Peyer's patch (tissue), 4 donors: ENCODE measurements around the gene WDFY4. TPM values are rescaled to one million over a fixed set of nuclear protein-coding genes. Genes with fewer than 3 reads are reported as not detected.

Source experiments
- DNase-seq, 3 donors: peaks; one replicate each; pipeline ENCODE4 v3.0.0-alpha.2; 2017 to 2019
- H3K27ac ChIP-seq, 4 donors: fragments of 200-600 bp; sonication (generic); one replicate each; pipeline ENCODE4 v1.5.1; 2016 to 2019
- H3K27me3 ChIP-seq, 2 donors: fragments of 200-600 bp; sonication (generic); one replicate each; pipeline ENCODE4 v1.5.1; 2019
- H3K36me3 ChIP-seq, 3 donors: fragments of 200-600 bp; sonication (generic); one replicate each; pipeline ENCODE4 v1.5.1; 2016 to 2019
- H3K4me1 ChIP-seq, 4 donors: fragments of 200-600 bp; sonication (generic); one replicate each; pipeline ENCODE4 v1.5.1; 2016 to 2019
- H3K4me3 ChIP-seq, 4 donors: fragments of 200-600 bp; sonication (generic); 1 replicate in 3 of 4; 2 replicates in 1 of 4; pipeline ENCODE4 v1.5.1; 2016 to 2019; ENCODE audit warnings: mild to moderate bottlenecking in 1 of 4
- H3K9me3 ChIP-seq, 4 donors: fragments of 200-600 bp; sonication (generic); one replicate each; pipeline ENCODE4 v1.5.1; 2016 to 2019; ENCODE audit warnings: mild to moderate bottlenecking in 1 of 4
- CTCF ChIP-seq, 6 experiments: fragments of 450-650 bp in 4 of 6; fragments of 200-600 bp in 2 of 6; sonication (generic) in 1 of 6; IDR thresholded peaks; one replicate each; pipeline ENCODE4 v1.5.1; 2017 to 2019; ENCODE audit warnings: antibody characterized with exemption in 6 of 6, mild to moderate bottlenecking in 3 of 6, moderate library complexity in 1 of 6
- POLR2A ChIP-seq, 2 donors: fragments of 450-650 bp; IDR thresholded peaks; one replicate each; pipeline ENCODE4 v1.5.1; 2017; ENCODE audit warnings: antibody characterized with exemption in 2 of 2, mild to moderate bottlenecking in 2 of 2, moderate library complexity in 2 of 2
- total RNA-seq, 4 donors: library from RNA; depleted of rRNA; stranded (reverse); fragments of >200 nt; gene quantifications; one replicate each; pipeline ENCODE4 v1.1.0, GENCODE V29; 2016

Gene WDFY4
- total RNA-seq, 4 donors from 2014 or later = 0.53 to 102 (median 4.6) TPM

DNA sequence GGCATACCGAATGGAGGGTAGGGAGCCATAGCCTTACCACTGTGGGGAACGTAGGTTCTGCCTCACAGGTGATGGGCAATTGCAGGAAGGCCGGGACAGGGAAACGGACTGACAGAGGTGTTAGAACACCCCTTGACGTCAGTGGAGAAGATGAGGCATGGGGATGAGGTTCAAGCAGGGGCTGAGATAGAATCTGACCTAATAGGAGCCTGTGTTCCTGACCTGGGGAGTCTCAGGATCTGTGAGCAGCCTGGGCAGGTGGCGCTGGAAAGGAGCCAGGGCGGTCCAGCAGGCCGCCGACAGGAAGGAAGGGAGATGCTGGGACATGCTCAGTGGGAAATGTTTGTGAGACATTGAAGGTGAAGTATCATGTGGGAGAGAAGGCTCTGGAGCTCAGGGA, 109.4 kb downstream of the WDFY4 start:
- no peaks in the 10 kb centered on the region for H3K36me3 ChIP-seq
- H3K4me3 ChIP-seq = no peak overlapping the region
- TF ChIP-seq CTCF (IDR thresholded peaks at IDR 0.05) = no peak
- TF ChIP-seq POLR2A (IDR thresholded peaks at IDR 0.05) = no peak
- no peak overlapping the region for H3K27ac ChIP-seq
- no peaks in the 10 kb centered on the region for H3K27me3 ChIP-seq
- no peaks in the 10 kb centered on the region for H3K9me3 ChIP-seq
- DNase-seq = no peak
- peaks cover 0 to 7% (median 0%) of the 10 kb centered on the region in 4 donors for H3K4me1 ChIP-seq

DNA sequence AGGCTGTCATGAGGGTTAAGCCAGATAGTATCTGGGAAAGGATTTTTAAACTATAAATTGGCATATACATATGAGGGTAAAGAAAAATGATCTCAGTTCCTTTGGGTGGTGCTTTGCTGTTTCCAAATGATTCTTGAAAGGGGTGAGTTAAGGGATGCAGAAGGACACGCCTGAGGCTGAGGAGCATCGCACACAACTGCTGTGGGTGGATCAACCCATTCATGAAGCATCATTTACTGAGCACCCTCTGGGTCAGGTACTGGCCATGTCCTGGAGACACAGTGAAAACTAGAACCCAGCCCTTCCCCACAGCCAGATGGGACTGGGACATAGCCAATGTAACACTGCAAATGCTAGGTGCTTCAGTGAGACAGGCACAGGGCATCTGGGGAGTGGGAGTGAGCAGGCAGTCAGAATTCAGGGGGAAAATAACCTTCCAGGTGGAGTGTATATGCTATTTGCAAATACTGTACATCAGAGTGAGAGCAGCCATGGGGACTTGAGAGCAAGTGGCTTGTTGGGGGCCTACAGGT, 112.1 kb downstream of the WDFY4 start:
- no peak for TF ChIP-seq POLR2A (IDR thresholded peaks at IDR 0.05)
- no peak for TF ChIP-seq CTCF (IDR thresholded peaks at IDR 0.05)
- peaks cover 0 to 8% (median 2%) of the 10 kb centered on the region in 4 donors for H3K4me1 ChIP-seq
- H3K36me3 ChIP-seq = no peaks in the 10 kb centered on the region
- H3K27me3 ChIP-seq = no peaks in the 10 kb centered on the region
- no peak overlapping the region for H3K4me3 ChIP-seq
- no peaks in the 10 kb centered on the region for H3K9me3 ChIP-seq
- H3K27ac ChIP-seq = no peak overlapping the region
- no peak for DNase-seq

GRCh38 chr10:48797830-48798229, 113.2 kb downstream of the WDFY4 start:
- Histone ChIP-seq H3K9me3 (no peaks in the 10 kb centered on the region), H3K36me3 (no peaks in the 10 kb centered on the region), H3K27me3 (no peaks in the 10 kb centered on the region), H3K27ac (no peak overlapping the region), H3K4me3 (no peak overlapping the region), H3K4me1 (peaks cover 0 to 13% (median 0%) of the 10 kb centered on the region in 4 donors)
- no peak for DNase-seq
- no peak for TF ChIP-seq CTCF (IDR thresholded peaks at IDR 0.05)
- TF ChIP-seq POLR2A (IDR thresholded peaks at IDR 0.05) = no peak

DNA sequence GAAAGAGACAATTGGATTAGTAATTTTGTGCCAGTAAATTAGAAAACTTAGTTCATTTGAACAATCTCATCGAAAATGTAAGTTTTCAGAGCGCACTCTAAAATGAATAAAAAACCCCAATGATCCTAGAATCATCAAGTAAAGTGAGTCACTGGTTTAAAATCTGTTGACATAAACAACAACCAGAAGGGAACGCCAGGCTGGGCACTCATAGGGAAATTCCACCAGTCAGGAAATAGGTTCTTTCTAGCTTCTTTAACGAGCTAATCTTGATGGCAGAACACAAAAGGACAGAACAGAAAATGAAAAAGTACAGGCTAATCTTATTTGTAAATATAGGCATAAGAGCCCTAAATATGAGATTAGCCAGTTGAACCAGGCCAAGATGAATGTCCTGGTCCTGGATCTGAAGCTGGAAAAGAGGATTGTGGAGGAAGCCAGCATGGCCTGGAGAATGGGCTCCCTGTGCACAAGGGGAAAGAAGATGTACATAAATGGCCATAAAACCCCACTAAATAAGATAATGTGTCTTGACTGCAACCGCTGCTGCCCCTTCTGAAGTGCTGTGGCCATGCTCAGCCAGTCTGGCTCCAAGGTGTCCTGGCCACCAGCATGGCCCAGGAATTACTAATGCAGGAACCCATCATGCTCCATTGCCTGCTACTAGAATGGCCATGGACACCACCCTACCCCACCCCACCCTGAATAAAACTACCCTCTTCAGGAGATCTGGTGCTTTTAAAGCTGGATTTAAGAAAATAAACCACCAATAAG, 114.0 kb downstream of the WDFY4 start:
- no peak for TF ChIP-seq POLR2A (IDR thresholded peaks at IDR 0.05)
- no peak for TF ChIP-seq CTCF (IDR thresholded peaks at IDR 0.05)
- H3K4me1 ChIP-seq = peaks cover 0 to 13% (median 0%) of the 10 kb centered on the region in 4 donors
- no peaks in the 10 kb centered on the region for H3K27me3 ChIP-seq
- no peak overlapping the region for H3K4me3 ChIP-seq
- no peaks in the 10 kb centered on the region for H3K9me3 ChIP-seq
- no peak for DNase-seq
- no peaks in the 10 kb centered on the region for H3K36me3 ChIP-seq
- H3K27ac ChIP-seq = peak overlapping the region in 3 of 4 donors; percentile 49 to 68 (median 60)

- Histone ChIP-seq H3K27ac (peak overlapping the region in 3 of 4 donors; percentile 23 to 68 (median 60)), H3K36me3 (no peaks in the 10 kb centered on the region), H3K9me3 (no peaks in the 10 kb centered on the region), H3K27me3 (no peaks in the 10 kb centered on the region), H3K4me3 (no peak overlapping the region), H3K4me1 (peaks cover 0 to 13% (median 0%) of the 10 kb centered on the region in 4 donors)
- TF ChIP-seq CTCF (IDR thresholded peaks at IDR 0.05) = no peak
- TF ChIP-seq POLR2A (IDR thresholded peaks at IDR 0.05) = no peak
- DNase-seq = no peak
Observed at GRCh38 chr10:48799341-48800006, 114.8 kb downstream of the WDFY4 start.
